CD4-positive, alpha-beta T cell treated with Interleukin-10 for 1 hour (primary cell): ENCODE data around the gene EOMES.
"Not testable (repeated sequence)": the region's sequence is repeated elsewhere in the genome, so short reads cannot be mapped to it uniquely, and the experiment has no call there.

ENCODE experiments used
- DNase-seq: peaks from one replicate; pipeline ENCODE4 v3.0.0-alpha.2; 2020

Gene EOMES

DNA sequence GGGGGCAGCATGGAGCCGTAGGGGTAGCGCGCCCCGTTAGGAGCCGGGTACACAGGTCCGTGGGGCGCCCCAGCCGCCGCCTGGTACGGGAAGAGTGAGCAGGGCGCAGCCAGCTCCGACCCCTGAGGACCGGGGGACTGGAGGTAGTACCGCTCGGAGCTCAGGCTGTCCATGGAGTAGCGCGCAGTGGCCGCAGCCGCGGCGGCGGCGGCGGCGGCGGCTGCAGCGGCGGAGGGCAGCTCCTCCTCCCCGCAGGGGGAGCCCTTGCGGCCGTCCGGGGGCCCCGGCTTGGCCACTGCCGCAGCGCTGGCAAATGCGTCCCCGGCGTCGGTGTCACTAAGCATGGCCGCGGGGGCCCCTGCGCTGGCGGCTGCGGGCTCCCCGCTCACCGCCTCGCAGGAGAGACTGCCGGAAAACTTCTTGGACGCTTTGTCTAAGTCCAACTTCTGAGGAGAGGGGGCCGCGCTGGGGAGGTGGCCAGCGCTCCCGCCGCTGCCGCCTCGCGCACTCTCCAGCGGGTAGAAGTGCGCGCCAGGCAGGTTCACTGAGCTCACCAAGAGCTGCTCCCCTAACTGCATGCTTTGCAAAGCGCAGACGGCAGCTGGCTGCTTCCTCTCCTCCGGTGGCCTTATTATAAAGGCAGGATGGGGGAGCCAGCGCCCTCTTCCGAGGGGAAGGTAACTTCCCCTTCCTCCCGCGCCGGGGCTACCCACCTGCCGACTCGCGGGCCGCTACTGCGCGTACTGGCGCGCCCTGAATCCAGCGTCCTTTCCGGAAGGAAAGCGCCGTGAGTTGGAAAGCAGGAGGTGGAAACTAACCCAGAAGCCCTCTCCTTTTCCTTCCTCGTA lies at the start of gene EOMES:
EOMES (minus strand) TSS at position 607 of the 848 bp plus-strand sequence; CDS start at position 578, 29 bp downstream.
- peak; percentile 82 for DNase-seq

DNA sequence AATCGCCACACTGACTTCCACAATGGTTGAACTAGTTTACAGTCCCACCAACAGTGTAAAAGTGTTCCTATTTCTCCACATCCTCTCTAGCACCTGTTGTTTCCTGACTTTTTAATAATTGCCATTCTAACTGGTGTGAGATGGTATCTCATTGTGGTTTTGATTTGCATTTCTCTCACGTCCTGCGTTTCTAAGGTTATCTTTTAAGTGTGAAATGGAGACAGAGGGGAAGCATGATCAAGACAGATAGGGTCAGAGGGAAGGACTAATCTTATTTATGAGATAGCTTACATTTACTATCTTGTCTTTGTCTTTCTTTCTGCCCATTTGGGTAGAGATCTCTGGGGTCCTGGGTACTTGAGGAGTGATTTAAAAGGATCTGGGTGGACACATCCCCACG lies 48.3 kb upstream of the EOMES start:
- not testable (repeated sequence) for DNase-seq

DNA sequence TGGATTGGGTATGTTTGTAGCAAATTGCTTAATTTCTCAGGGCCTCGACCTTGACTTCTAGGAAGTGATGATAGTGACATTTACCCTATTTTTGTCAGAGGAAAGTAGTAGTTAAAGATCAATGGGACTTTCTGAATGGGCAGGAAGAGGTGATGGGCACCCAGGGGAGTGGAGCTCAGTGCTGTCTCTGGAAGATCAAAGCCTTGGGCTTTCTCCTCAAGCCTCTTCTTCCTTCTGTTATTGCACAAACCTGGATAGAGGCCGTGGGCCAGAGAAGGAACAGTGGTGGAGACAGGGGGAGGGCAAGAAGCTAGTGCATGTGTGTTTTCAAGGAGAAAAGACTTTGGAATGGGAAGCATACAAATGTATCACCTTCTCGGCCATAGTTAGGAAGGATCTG lies 44.9 kb upstream of the EOMES start:
- no peak for DNase-seq

DNA sequence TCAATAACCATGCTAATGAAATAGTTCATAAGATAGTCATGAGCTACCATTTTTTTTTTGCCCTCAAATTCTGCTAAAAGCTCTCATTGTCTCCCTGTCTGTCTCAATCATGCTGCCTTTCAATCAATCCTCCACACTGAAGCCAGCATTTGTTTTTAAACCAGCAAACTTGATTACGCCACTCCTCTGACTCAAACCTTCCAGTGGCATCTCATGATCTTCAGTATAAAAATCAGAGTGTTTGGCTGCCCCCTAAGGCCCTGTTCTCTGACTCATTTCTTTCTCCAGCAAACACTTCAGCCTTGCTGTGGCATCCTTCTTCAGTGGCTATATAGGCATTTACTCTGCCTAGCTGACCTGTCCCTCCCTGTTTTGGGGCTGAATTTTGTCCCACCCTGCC lies 36.0 kb upstream of the EOMES start:
- no peak for DNase-seq

DNA sequence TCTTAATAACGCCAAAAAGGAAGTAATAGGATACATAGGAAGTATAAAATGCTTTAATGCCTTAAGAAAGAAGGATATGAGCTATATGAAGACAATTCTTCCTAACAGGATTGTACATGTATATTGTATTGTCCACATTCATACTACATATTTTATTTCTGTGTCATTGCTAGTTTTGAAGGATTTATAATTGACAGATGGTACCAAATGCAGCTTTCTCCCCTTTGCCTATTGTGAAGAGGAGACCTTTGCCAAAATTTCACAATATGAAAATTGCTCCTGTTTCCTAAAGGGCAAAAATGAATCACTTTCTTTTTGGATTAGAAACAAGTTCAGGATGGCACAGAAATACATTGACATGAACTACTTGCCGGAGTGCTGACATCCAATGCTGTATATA lies 34.8 kb upstream of the EOMES start:
- DNase-seq, result no peak

DNA sequence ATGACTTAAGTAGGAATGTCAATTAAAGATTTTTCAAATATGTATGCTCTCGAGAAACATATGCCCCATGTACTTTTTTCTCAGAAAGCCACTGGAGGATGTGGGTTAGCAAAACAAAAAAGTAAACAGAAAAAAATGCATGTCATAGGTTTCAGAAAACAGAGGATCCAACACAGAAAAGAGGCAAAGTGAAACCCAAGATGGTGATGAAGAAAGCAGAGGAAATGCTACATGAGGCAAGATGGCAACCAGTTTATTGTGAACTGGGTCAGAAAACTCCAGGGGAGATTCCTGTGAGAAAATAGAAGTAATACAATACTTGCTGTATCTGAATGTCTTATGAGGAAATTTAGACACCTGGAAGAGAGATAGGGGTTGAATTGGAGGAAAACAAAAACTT lies 30.8 kb upstream of the EOMES start:
- DNase-seq, result peak; percentile 4

DNA sequence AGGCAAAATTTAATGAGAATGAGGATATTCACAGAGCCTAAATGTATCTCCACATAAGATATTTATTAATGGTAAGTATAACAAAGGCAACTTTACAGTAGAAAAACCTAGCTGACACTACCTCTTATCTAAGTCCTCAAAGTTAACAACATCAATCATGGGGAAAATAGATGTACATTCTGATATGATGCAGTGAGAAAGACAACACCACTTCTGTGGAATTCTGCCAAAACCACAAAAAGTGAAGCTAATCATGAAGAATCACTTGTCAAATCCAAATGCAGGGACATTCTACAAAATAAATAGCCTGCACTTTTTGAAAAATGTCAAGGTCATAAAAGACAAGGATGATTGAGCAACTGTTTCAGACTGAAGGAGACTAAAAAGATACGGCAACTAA lies 27.5 kb upstream of the EOMES start:
- DNase-seq, result no peak

DNA sequence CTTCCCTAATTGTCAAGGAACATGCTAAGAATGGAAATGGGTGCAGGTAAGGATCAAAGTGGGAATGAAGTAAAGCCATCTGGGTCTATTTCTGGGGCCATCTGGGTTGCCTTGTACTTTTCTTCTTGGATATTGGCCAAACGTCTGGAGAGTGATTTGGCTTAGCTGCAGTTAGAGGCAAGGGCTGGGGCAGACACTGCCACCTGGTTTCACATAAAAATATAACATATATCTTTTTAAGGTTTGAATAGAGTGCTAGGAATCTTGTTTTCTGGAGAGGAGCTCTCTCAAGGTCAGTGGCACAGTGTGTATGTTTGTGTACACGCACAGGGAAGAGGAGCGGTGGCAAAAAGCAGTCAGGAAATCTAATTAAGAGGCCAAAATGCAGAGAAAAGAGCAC lies 24.7 kb upstream of the EOMES start:
- DNase-seq, result no peak

DNA sequence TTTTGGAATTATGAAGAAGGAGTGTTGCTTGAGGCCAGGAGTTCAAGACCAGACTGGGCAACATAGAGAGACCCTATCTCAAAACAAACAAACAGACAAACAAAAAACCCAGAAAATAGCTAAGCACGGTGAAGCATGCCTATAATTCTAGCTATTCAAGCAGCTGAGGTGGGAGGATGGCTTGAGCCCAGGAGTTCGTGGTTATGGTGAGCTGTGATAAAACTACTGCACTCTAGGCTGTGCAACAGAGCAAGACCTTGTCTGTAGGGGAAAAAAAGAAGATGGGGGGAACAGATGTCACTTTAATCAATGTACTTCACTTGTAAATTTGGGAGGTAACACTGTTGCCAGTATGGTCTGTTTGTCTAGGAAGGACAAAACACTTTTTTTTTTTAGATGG lies 18.7 kb upstream of the EOMES start:
- no peak for DNase-seq

DNA sequence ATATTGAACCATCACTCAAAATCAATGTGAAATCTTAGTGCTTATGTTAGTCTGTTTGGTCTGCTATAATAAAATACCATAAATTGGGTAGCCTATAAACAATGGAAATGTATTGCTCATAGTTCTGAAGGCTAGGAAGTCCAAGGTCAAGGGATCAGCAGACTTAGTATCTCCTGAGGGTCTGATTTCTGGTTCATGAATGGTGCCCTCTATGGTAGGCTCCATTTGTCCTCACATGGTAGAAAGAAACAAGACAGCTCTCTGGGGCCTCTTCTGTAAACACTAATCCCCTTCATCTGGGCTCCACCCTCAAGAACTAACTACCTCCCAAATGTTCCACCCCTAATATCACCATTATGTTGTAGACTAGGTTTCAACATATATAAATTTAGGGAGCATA lies 15.0 kb upstream of the EOMES start:
- no peak for DNase-seq

DNA sequence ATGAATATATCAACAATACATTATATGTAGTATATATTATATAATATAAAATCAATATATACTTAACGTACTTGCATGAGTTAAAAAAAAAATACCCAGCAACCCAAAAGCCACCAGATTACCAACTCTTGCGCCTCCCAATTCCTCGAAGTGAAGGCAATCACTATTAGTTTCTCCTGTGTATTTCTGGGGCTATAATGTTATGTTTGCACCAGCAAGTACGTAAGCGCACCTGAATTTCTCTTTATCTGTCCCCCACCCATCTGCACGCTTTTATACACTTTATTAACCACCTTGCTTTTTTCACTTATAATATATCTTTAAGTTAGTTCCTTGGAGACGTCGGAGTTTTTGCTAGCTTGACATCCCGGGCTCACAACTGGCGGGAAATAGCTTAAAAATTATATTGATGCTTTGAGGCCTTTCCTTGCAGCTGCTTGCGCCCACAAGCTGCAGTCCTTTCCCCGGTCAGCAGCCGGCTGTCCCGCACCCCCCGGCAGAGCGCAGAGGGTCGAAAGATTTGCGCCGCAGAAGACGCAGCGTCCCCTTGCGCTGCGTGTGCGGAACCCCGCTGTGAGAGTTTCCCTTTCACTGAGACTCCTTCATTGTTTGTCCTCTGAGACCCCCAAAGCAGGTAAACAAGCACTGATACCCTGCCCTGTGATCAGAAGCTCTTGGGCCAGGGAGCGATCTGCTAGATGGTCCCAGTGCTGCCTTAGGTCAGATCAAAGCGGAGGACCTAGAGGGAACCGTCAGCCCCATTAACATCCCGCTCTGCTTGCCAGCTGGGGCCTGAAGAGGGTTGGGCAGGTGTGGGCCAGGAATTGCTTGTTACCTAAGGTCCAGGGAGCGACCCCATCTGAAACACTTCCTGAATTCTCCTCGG lies 8.9 kb upstream of the EOMES start:
- DNase-seq, result no peak

DNA sequence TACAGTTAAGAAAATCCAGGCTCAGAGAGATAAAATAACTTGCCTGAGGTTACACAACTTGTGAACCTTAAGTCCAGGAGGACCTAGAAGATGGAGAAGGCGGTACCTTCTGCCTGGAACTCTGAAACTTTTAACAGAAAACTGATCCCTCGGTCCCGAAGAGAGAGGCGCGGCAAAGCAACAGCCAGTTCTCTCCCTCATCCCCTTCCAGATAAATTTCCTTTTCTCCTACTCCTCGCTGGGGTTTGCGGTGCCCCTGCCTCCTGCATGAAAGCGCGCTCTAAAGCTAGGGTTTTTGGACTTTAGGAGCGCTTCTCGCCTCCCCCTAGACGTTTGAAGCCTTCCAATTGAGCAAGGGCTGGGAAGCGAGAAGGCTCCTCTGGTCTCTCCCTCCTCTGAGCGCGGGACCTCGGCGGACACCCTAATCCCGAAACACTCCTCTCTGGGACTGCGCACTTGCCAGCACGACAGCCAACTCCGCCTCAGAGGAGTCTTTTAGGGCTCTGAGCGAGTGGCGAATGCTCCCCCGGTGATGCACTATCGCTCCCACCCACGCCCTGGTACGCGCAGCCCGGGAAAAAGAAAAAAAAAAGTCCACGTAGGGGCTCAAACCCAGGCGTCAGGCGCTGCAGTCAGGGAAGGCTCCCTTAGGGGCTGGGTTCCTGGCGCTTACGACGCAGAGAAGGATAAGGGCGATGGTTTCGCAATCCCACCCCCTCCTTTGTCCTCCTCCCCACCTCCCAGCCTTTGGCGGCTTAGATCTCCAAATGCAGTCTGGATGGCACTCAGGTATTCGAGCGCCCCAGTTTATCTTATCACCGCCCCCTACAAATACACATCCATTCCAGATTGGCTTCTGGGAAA lies 7.9 kb upstream of the EOMES start:
- no peak for DNase-seq

DNA sequence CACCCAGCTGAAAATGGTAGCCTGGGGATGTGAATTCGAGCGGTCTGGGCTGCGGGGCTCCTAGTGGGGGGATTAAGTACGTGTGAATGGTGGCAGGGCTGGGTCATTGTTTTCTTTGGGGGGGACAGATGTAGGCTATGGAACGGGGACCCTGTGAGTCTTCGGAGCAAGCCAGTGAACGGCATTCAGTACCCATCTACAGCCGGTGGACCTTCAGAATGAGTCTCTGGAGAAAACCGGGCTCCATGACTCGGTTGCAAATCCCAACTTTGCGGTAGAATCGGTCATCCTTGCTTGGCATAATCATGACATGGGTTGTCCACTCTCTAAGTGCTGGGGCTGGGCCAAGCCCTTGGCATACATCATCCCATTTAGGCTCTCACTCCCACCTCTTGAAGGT lies 7.2 kb upstream of the EOMES start:
- no peak for DNase-seq

DNA sequence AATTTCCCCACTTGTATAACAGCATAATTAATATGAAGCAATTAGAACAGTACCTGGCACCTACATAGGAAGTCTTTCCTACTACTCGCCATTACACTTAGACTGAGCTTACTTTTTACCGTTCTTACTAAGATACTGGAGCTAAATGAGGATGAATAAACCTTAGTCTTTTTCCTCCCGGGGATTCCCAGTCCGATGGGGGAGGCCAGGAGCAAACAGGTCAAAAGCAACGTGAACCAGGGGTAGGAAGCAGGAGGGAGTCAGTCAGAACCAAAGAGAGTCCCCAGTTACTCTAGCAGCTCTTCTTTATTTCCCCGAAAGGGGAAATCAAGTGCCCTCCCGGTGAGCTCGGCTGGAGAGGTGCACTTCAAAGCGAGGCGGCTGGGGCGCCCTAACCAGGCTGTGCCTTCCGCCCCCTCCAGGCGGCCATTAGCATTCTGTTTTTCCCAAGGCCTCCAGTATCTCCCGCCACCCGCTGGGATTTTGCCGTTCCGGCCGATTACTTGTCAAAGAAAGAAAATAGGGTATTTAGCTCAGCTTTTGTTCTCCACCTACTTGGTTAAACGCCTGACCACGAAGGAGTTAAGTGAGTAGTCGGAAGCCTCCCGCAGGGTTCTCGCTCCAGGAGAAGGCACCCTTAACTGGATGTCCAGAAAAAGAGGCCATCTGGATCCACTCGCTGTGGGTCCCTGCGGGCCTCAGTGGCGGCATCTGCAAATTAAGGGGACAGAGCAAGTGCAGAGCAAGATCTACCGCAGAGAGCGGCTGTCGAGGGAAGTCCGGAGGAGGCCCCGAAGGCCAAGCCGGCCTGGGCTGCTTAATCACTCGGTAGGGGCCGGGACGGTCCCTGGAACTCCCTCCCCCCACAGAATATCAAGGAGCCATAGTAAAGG lies 6.3 kb upstream of the EOMES start:
- no peak for DNase-seq

DNA sequence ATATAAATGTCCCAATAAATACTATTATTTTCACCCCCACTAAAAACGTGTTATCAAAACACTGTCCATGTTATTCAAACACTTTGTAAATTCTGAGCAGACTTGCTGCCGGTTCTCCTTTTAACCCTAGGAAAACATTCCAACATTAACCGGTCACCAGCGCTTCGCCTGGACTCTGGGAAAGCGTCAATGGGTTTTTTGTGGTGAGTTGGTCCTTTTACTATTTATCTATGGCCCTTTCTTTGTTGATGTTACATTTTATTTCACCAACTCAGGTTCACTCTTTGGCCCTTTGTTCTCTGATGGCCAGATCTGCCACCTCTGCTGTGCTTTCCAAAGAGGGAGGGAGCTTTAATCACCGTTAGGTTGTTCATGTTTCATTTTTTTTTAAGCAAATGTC lies 4.1 kb upstream of the EOMES start:
- no peak for DNase-seq

DNA sequence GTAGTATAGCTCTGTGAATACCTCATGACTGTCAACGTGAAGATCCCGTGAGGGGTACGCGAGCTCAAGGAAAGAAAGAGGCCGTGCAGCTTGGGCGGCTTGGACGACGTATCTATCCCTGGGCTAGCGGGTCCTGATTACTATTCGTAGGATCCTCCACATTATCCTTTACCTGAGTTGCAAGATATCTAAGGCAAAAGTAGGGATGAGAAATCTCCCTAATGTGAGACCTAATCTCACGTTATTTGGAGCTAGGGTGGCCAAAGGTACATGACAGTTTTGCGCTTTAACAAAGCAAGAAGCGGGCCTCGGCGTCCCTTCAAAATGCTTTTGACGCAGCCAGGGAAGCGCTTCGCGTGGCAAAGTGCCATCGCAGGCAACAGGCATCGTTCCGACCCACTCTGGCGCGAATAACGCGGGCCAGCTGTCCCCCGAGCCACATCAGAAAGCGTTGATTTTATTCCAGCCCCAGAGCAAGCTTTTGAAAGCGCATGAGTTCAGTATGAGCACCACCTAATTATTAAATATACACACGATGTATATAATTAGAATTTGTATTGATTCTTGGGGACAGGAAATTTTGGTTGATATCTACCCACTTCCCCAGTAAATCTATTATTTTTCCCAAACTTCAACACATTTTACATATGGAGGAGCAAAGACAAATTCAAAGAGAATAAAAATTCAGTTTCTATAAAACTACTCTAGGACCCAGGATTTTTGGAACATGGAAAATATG lies 2.5 kb upstream of the EOMES start:
- no peak for DNase-seq

DNA sequence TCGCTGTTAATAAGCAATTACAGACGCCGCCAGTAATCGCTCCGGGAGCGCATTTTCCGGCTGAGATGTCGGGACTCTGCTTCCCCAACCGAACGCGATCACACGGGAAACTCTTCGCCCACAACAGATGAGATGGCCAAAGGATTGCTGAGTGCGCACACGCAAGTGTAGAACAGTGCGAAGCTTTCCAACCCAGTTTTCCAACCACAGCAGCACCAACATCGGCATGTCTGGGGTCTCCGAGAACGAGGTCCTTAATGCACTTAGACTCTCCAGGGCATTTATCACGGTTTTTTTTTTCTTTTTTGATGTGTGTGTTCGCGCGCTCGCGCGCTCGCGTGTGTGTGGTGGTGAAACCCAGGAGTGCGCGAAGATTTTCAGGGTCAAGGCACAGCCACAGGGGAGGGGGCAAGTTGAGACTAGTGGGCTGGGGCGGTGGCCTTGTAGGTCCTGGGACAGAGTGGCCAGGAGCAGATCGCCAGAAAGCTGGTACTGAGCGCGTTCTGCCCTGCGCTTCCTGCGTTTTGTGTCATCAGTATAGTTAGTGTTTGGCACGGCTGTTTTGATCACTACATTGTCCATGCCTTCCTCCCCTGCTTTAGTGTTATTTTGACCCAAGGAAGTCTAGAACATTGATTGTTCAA lies 1.8 kb upstream of the EOMES start:
- no peak for DNase-seq

DNA sequence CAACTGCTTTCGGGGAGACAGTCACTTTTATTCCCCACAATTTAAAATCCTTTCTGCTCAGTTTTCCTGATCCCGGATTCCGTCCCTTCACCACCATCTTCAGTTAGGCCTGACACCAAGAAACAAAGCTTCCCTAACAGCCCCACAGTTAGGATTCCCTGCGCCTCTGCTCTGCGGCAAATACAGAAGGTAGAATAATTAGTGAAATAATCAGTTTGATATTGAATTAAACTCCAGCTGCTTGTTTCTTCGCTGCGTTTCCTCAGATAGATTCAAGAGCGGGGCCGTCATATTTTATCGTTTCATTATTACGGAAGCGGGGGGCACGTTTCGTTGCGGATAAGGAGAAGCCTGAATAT lies 1.3 kb upstream of the EOMES start:
- no peak for DNase-seq

DNA sequence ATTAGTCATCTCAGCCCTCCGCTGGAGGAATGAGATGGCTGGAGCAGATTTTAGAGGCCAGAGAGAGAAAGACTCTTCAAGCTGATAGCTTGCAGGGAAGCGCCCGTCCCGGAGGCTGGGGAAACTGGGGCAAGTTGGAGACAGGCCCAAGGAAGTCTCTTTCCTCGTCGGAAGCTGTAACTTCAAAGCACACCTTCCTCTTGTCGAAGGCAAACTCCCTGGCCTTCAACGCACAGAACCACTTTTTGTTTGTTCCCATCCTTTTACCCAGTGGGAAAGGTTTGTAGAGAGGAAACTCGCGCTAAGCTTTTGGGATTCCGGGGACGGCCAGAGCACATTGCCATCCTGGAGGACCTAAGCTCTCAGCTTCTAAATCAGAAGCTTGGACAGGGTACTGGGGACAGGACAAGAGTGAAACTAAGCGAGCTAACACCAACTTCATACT lies 900 bp upstream of the EOMES start:
- no peak for DNase-seq

DNA sequence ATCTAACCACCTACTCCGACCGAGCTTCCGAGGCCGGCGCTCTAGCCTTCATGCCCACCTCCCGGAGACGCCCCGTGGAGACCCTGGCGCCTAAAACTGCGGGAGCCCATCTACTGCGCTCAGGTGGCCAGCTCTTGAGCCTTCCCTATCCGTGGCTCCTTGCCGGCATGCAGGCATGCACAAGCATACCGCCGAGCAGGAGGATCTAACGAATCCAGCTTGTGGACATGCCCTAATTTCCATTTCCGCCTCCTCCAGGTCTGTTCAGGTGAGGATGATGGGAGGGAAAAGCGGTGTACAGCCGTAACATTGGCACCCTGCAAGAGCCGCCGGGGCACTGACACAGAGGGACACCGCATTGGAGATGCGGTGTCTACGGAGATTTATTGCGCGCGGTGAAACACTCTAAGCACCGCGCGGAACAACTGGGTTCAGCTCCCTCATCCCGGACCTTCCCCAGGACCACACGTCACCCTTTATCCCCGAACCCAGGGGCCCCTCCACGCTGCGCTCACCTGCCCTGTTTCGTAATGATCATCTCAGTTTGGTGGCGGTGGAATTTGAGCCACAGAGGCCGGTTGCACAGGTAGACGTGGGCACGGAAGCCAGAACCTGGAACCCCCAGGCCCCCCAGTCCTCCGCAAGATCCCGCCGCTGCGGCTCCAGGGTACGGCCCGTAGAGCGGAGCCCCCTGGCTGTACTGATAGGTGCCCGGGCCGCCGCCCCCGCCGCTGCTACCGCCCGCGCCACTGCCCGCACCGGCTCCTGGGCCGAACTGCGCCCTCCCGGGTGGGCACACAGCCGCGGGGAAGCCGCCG lies 1.0 kb downstream of the EOMES start:
- peak; percentile 28 for DNase-seq
